Lower lobe of right lung (tissue), 2 donors: Measurements from ENCODE around the gene GLTP. TPM values are rescaled to one million over a fixed set of nuclear protein-coding genes. Genes with fewer than 3 reads are reported as not detected.

Experiments
- ATAC-seq, 2 donors: fragments of 200-7000 bp; cut with Tn5 transposase; one replicate each; pipeline ENCODE4 v1.9.1; 2020 to 2022; ENCODE audit warnings: mild to moderate bottlenecking in 2 of 2, moderate library complexity in 2 of 2
- DNase-seq: peaks from one replicate; pipeline ENCODE4 v3.0.0-alpha.2; 2020
- H3K27ac ChIP-seq: fragments of 200-600 bp; one replicate; pipeline ENCODE4 v1.8.0; 2022
- H3K27me3 ChIP-seq: fragments of 200-600 bp; one replicate; pipeline ENCODE4 v1.8.0; 2022; ENCODE audit warnings: low read depth
- H3K36me3 ChIP-seq: fragments of 200-600 bp; one replicate; pipeline ENCODE4 v1.8.0; 2022; ENCODE audit warnings: mild to moderate bottlenecking
- H3K4me1 ChIP-seq: fragments of 200-600 bp; one replicate; pipeline ENCODE4 v1.8.0; 2022
- H3K4me3 ChIP-seq: fragments of 200-600 bp; one replicate; pipeline ENCODE4 v1.8.0; 2022; ENCODE audit warnings: mild to moderate bottlenecking
- H3K9me3 ChIP-seq: fragments of 200-600 bp; one replicate; pipeline ENCODE4 v1.8.0; 2022
- CTCF ChIP-seq: fragments of 200-600 bp; IDR thresholded peaks from one replicate; pipeline ENCODE4 v1.8.0; 2022; ENCODE audit warnings: antibody characterized with exemption, mild to moderate bottlenecking
- intact Hi-C: fragments of 100-400 bp; cut with DNase I; formaldehyde crosslinking; loops from one replicate; pipeline ENCODE4 v1.11.0; 2022
- total RNA-seq: library from RNA; stranded (reverse); fragmentation: NEBNext Ultra II Directional; extraction: Animal tissue kit (Norgen Biotek cat#: 25700); gene quantifications from one replicate; pipeline ENCODE4 v1.2.1, GENCODE V29; 2021
- donor health status: DM: no; HTN: yes; CAD: no; lungs with severe emphysema.

GLTP gene
- total RNA-seq, 1 donor from 2014 or later = 45.3 TPM

GRCh38 chr12:109827566-109828550 is 52.5 kb downstream of the GLTP start:
- ATAC-seq = peak; percentile 89 to 91
- Histone ChIP-seq H3K4me1 (no peaks in the 10 kb centered on the region), H3K4me3 (no peak overlapping the region), H3K9me3 (no peaks in the 10 kb centered on the region), H3K36me3 (no peaks in the 10 kb centered on the region), H3K27ac (peak overlapping the region; percentile 72), H3K27me3 (peaks cover 25% of the 10 kb centered on the region)
- no peak for TF ChIP-seq CTCF
- peak; percentile 88 for DNase-seq
- intact Hi-C loops = no loop called here

- Histone ChIP-seq H3K36me3 (no peaks in the 10 kb centered on the region), H3K27ac (no peak overlapping the region), H3K27me3 (peaks cover 20% of the 10 kb centered on the region), H3K9me3 (no peaks in the 10 kb centered on the region), H3K4me1 (no peaks in the 10 kb centered on the region), H3K4me3 (no peak overlapping the region)
- no peak for ATAC-seq
- no peak for TF ChIP-seq CTCF
- no peak for DNase-seq
- intact Hi-C loops = no loop called here
These were observed 53.3 kb downstream of the GLTP start for GRCh38 chr12:109827080-109827479.

- Histone ChIP-seq H3K4me1 (no peaks in the 10 kb centered on the region), H3K27me3 (peaks cover 8% of the 10 kb centered on the region), H3K27ac (no peak overlapping the region), H3K36me3 (no peaks in the 10 kb centered on the region), H3K9me3 (no peaks in the 10 kb centered on the region), H3K4me3 (no peak overlapping the region)
- intact Hi-C loops = no loop called here
- no peak for ATAC-seq
- TF ChIP-seq CTCF = no peak
- DNase-seq = no peak
These were observed 55.6 kb downstream of the GLTP start for GRCh38 chr12:109824731-109825130.

- TF ChIP-seq CTCF = no peak
- H3K4me3 ChIP-seq = no peak overlapping the region
- H3K27me3 ChIP-seq = no peaks in the 10 kb centered on the region
- ATAC-seq = peak; percentile 11 to 16
- no peaks in the 10 kb centered on the region for H3K9me3 ChIP-seq
- H3K36me3 ChIP-seq = no peaks in the 10 kb centered on the region
- intact Hi-C loops = no loop called here
- no peaks in the 10 kb centered on the region for H3K4me1 ChIP-seq
- no peak overlapping the region for H3K27ac ChIP-seq
- no peak for DNase-seq
These were observed 57.4 kb downstream of the GLTP start for GRCh38 chr12:109822951-109823411.

- no peaks in the 10 kb centered on the region for H3K9me3 ChIP-seq
- H3K27ac ChIP-seq = no peak overlapping the region
- intact Hi-C loops = no loop called here
- no peak for TF ChIP-seq CTCF
- peaks cover 1% of the 10 kb centered on the region for H3K27me3 ChIP-seq
- DNase-seq (no peak), ATAC-seq (no peak)
- H3K36me3 ChIP-seq = no peaks in the 10 kb centered on the region
- no peaks in the 10 kb centered on the region for H3K4me1 ChIP-seq
- no peak overlapping the region for H3K4me3 ChIP-seq
These were observed 57.9 kb downstream of the GLTP start for GRCh38 chr12:109822416-109822815.
